A673 (cell line): Measurements from ENCODE around the gene GPRC5D. TPM values are rescaled to one million over a fixed set of nuclear protein-coding genes. Genes with fewer than 3 reads are reported as not detected.

ENCODE experiments used
- BruUV-seq: library from RNA; stranded (reverse); fragments of 400-500 nt; replicated peaks from 2 replicates; lab custom pipeline; 2021; lab: Mats Ljungman, UMichigan
- CTCF ChIA-PET: fragments of 300-600 bp; sonication (Branson Sonifier 250); formaldehyde crosslinking; loops from one replicate; lab custom pipeline; 2022; ENCODE audit warnings: antibody characterized with exemption; lab: Charles Lee
- POLR2A ChIA-PET: fragments of 300-600 bp; sonication (Branson Sonifier 250); formaldehyde crosslinking; loops from one replicate; lab custom pipeline; 2022; ENCODE audit warnings: antibody characterized with exemption; ENCODE audit not compliant: low non-redundant PET; lab: Charles Lee
- DNase-seq: peaks from one replicate; pipeline ENCODE4 v3.0.0-alpha.2; 2015; ENCODE audit warnings: low spot score
- H3K27ac ChIP-seq: fragments of 200-600 bp; sonication (generic); 2 replicates; pipeline ENCODE4 v1.5.1; 2016; ENCODE audit warnings: mixed run types, low read depth, mild to moderate bottlenecking, mixed read lengths, antibody characterized with exemption, low read length; ENCODE audit not compliant: poor library complexity, severe bottlenecking
- H3K27me3 ChIP-seq: fragments of 200-600 bp; sonication (generic); replicated peaks from 2 replicates; pipeline ENCODE4 v1.6.1; 2017; ENCODE audit warnings: mixed run types, low read depth, mild to moderate bottlenecking, mixed read lengths, antibody characterized with exemption, low read length; ENCODE audit not compliant: insufficient read depth, poor library complexity
- H3K36me3 ChIP-seq: fragments of 200-600 bp; sonication (generic); 2 replicates; pipeline ENCODE4 v1.6.1; 2016; ENCODE audit warnings: mixed run types, mild to moderate bottlenecking, mixed read lengths, antibody characterized with exemption, low read length; ENCODE audit not compliant: insufficient read depth, poor library complexity, severe bottlenecking
- H3K4me1 ChIP-seq: fragments of 200-600 bp; sonication (generic); 2 replicates; pipeline ENCODE4 v1.6.1; 2017; ENCODE audit warnings: mixed run types, mild to moderate bottlenecking, mixed read lengths, antibody characterized with exemption, low read length; ENCODE audit not compliant: insufficient read depth, poor library complexity, severe bottlenecking
- H3K4me3 ChIP-seq: fragments of 200-600 bp; sonication (generic); 2 replicates; pipeline ENCODE4 v1.5.1; 2016; ENCODE audit warnings: low read depth, mixed run types, mild to moderate bottlenecking, mixed read lengths, low read length; ENCODE audit not compliant: poor library complexity, severe bottlenecking
- H3K9me3 ChIP-seq: fragments of 200-600 bp; sonication (generic); 2 replicates; pipeline ENCODE4 v1.6.1; 2016; ENCODE audit warnings: mixed run types, low read depth, mild to moderate bottlenecking, mixed read lengths, antibody characterized with exemption, low read length; ENCODE audit not compliant: poor library complexity, severe bottlenecking
- CTCF ChIP-seq: fragments of 300-800, 200-600 bp; sonication (generic); conservative IDR thresholded peaks from 2 replicates; pipeline ENCODE4 v1.5.1; 2017; ENCODE audit warnings: low read depth, mild to moderate bottlenecking, antibody characterized with exemption, low read length, moderate library complexity, mixed read lengths
- EZH2 ChIP-seq: fragments of 200-600 bp; sonication (generic); IDR thresholded peaks from 2 replicates; pipeline ENCODE4 v1.6.1; 2017; ENCODE audit warnings: borderline replicate concordance, low read depth, mild to moderate bottlenecking, mixed read lengths, antibody characterized with exemption, low read length; ENCODE audit not compliant: poor library complexity, severe bottlenecking
- intact Hi-C: fragments of 100-400 bp; cut with micrococcal nuclease; formaldehyde crosslinking; loops from one replicate; pipeline ENCODE4 v1.10.0; 2022; ENCODE audit not compliant: unreplicated experiment
- total RNA-seq: library from RNA; stranded (reverse); gene quantifications from 2 replicates; pipeline ENCODE4 v1.2.3, GENCODE V29; 2021

The GPRC5D gene
- total RNA-seq, 1 experiment from 2014 or later: not detected

GRCh38 chr12:12909228-12909994 lies 42.6 kb downstream of the GPRC5D start:
- H3K27ac ChIP-seq: no peak overlapping the region
- POLR2A ChIA-PET: no interaction called here
- DNase-seq: no peak
- CTCF ChIA-PET: no interaction called here
- H3K9me3 ChIP-seq: no peaks in the 10 kb centered on the region
- H3K4me3 ChIP-seq: no peak overlapping the region
- no TSS peak for BruUV-seq
- H3K36me3 ChIP-seq: no peaks in the 10 kb centered on the region
- no peak for TF ChIP-seq CTCF
- no peak for TF ChIP-seq EZH2
- peaks cover 7% of the 10 kb centered on the region for H3K4me1 ChIP-seq
- intact Hi-C loops: no loop called here
- no peaks in the 10 kb centered on the region for H3K27me3 ChIP-seq

- CTCF ChIA-PET: no interaction called here
- intact Hi-C loops: no loop called here
- no TSS peak for BruUV-seq
- no peak overlapping the region for H3K4me3 ChIP-seq
- no peaks in the 10 kb centered on the region for H3K36me3 ChIP-seq
- TF ChIP-seq EZH2: no peak
- TF ChIP-seq CTCF: no peak
- peaks cover 2% of the 10 kb centered on the region for H3K4me1 ChIP-seq
- no peaks in the 10 kb centered on the region for H3K9me3 ChIP-seq
- no peaks in the 10 kb centered on the region for H3K27me3 ChIP-seq
- no peak for DNase-seq
- no peak overlapping the region for H3K27ac ChIP-seq
- POLR2A ChIA-PET: no interaction called here
These were observed 43.3 kb downstream of the GPRC5D start for GRCh38 chr12:12908711-12909110.

- Histone ChIP-seq H3K4me3 (no peak overlapping the region), H3K36me3 (no peaks in the 10 kb centered on the region), H3K9me3 (no peaks in the 10 kb centered on the region), H3K4me1 (no peaks in the 10 kb centered on the region), H3K27me3 (no peaks in the 10 kb centered on the region), H3K27ac (no peak overlapping the region)
- BruUV-seq: no TSS peak
- ChIA-PET POLR2A (no interaction called here), CTCF (no interaction called here)
- DNase-seq: no peak
- no peak for TF ChIP-seq EZH2
- TF ChIP-seq CTCF: no peak
- intact Hi-C loops: no loop called here
These were observed 43.7 kb downstream of the GPRC5D start for GRCh38 chr12:12908252-12908651.
